Activated CD8-positive, alpha-beta memory T cell treated with anti-CD3 and anti-CD28 coated beads, Interleukin-2, amount 50 U/mL, for 24 hours (primary cell): ENCODE data around the gene FBXL12.
A peak's percentile ranks its signal among the peaks of the same experiment; 100 is the strongest.
"Not testable (repeated sequence)": the region's sequence is repeated elsewhere in the genome, so short reads cannot be mapped to it uniquely, and the experiment has no call there.

Experiments used
- DNase-seq: peaks from one replicate; pipeline ENCODE4 v3.0.0-alpha.2; 2020; ENCODE audit errors: extremely low read depth

Gene FBXL12

DNA sequence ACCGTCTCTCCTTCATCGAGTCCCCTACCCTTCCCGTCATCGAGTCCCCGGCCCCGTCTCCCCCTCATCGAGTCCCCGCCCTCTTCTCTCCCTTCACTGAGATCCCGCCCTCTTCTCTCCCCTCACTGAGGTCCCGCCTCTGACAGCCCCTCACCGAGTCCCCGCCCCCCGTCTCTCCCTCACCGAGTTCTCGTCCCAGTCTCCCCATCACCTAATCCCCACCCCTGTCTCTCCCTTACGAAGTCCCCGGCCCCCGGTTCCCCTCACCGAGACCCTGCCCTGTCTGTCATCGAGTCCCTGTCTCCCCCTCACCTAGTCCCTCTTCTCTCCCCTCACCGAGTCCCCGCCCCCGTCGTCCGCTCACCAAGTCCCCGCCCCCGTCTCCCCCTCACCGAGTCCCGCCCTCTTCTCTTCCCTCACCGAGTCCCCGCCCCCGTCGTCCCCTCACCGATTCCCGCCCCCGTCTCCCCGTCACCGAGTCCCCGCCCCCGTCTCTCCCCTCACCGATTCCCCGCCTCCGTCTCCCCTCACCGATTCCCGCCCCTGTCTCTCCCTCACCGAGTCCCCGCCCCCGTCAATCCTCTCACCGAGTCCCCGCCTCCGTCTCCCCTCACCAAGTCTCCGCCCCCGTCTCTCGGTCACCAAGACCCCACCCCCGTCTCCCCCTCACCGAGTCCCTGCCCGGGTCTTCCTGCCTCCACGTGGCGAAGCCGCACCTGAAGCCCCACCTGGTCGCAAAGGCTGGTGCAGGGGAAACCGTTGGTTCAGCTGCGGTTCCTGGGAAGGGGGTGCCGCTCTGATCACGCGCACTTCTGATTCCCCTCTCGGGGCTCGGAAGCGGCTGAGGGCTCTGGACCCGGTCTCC is 26.4 kb downstream of the FBXL12 start:
- DNase-seq: peak; percentile 84

- peak; percentile 79 for DNase-seq
These were observed 27.2 kb downstream of the FBXL12 start for GRCh38 chr19:9791552-9792205.

DNA sequence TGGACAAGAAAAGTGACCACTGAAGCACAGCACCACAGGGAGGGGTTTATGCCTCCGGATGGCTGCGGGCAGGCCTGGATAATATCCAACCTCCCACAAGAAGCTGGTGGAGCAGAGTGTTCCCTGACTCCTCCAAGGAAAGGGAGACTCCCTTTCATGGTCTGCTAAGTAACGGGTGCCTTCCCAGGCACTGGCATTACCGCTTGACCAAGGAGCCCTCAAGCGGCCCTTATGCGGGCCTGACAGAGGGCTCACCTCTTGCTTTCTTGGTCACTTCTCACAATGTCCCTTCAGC is 27.9 kb downstream of the FBXL12 start:
- DNase-seq: not testable (repeated sequence)

DNA sequence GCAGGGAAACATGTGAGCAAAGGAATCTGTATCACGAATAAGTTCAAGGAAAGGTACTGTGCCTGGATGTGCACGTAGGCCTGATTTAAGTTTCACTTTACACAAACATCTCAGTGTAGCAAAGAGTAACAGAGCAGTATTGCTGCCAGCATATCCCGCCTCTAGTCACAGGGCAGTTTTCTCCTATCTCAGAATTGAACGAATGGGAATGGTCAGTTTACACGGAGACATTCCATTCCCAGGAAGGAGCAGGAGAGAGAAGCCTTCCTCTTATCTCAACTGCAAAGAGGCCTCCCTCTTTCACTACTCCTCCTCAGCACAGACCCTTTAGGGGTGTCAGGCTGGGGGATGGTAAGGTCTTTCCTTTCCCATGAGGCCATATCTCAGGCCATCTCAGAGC is 29.3 kb downstream of the FBXL12 start:
- DNase-seq: not testable (repeated sequence)

- DNase-seq: no peak
These were observed 29.8 kb downstream of the FBXL12 start for GRCh38 chr19:9789066-9789465.

DNA sequence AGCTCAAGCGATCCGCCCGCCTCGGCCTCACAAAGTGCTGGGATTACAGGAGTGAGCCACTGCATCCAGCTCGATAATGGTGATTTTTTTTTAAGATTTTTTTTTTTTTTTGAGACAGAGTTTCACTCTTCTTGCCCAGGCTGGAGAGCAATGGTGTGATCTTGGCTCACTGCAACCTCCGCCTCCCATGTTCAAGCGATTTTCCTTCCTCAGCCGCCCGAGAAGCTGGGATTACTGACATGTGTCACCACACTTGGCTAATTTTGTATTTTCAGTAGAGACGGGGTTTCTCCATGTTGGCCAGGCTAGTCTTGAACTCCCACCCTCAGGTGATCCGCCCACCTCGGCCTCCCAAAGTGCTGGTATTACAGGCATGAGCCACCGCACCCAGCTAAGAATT is 30.3 kb downstream of the FBXL12 start:
- DNase-seq: not testable (repeated sequence)

DNA sequence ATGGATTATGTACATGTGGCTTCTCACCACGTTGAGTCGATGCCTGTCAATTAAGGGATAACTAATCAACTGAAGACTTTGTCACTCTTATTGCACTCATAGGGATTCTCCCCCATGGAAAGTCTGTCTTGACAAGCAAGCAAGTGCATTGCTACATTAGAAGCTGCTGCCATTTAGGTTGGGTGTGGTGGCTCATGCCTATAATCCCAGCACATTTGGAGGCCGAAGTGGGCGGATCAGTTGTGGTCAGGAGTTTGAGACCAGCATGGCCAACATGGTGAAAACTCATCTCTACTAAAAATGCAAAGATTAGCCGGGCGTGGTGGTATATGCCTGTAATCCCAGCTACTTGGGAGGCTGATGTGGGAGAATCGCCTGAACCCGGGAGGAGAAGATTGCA is 32.1 kb downstream of the FBXL12 start:
- DNase-seq: no peak

- no peak for DNase-seq
These were observed 32.5 kb downstream of the FBXL12 start for GRCh38 chr19:9786342-9786741.

DNA sequence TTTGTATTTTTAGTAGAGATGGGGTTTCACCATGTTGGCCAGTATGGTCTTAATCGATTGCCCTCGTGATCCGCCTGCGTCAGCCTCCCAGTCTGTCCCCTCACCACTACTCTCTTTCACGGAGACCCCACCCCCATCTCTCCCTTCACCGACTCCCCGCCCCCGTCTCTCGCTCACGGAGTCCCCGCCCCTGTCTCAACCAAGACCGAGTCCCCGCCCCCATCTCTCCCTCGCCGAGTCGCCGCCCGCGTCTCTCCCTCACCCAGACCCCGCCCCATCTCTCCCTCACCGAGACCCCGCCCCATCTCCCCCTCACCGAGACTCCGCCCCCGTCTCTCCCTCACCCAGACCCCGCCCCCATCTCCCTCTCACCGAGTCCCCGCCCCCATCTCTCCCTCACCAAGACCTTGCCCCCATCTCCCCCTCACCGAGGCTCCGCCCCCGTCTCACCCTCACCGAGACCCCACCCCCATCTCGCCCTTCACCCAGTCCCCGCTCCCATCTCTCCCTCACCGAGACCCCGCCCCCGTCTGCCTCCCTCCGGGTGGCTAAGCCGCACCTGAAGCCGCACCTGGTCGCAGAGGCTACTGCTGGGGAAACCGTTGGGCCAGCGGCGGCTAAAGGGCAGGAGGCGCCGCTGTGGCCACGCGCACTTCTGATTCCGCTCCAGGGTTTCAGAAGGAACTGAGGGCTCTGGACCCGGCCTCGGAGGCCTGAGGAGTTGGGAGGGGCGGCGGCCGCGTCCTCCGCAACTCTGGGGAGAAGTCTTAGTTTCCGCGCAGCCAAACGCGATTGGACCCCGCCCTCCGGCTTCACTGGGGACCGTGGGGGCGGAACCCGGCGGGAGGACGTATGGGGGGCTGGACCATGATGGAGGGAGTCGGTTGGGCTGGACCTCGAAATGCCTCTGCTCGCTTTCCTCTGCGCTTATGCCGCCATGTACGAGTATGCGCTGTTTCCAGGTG is 33.2 kb downstream of the FBXL12 start:
- peak; percentile 88 for DNase-seq

DNA sequence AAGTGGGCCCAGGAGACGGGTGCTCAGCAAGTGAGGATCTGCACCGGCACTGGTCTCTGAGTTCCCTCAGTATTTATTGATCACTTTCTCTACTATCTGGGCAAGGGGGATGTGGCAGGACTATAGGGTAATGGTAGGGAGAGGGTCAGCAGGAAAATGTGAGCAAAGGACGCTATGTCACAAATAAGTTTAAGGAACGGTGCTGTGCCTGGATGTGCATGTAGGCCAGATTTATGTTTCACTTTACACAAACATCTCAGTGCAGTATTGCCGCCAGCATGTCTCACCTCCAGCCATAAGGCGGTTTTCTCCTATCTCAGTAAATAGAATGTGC is 34.7 kb downstream of the FBXL12 start:
- DNase-seq: not testable (repeated sequence)

- no peak for DNase-seq
These were observed 36.5 kb downstream of the FBXL12 start for GRCh38 chr19:9782338-9782737.

DNA sequence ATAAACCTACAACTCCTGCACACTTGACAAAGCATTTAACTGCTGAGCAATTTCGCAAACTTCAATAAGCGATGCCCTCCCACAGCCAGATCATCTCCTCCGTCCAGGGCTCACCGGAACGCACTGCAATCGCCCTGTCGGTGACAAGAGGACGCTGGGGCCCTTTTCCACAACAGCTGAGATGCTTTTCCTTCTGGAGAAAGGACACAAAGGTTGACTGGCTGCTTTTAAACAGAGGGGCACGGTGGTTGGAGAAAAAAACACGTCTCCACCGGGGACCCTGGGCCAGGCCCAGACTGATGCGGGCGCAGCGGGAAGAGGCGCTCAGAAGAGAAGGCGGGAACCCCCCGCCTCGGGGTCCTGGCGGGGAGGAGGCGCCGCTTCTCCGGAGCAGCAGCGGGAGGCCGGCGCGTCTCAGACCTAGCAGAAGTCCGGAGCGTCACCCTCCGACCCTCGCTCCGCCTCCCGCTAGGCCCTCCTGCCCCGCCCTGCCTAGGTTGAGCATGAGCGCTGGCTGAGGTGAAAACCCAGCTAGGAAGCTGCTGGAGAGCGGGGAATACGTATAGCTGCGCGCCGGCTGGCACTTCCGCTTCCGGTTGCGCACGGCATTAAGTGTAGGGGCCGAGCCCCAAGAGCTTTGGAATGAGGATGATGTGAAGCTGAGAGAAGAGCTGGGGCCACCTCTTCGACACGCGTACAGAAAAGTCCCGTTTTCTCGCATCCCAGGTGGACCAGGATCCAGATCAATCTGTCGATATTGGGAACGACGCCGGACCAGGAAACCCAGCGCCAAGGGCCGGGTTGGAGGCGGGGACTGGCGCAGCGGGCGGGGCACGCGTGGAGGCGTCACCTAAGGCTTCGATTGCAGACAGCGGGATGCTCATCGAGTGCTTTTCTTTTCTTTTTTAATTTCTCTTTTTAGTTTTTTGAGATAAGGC is 50.4 kb downstream of the FBXL12 start, which contains the start of gene ZNF846:
Gene ZNF846 (minus strand): TSS at position 564 of the 938 bp plus-strand sequence. CDS start 3,788 bp downstream, outside the sequence.
- DNase-seq: peak; percentile 81
